ENCODE measurements around the gene ANKRD7. TPM values are rescaled to one million over a fixed set of nuclear protein-coding genes. Genes with fewer than 3 reads are reported as not detected.

The ANKRD7 gene
- total RNA-seq, 1 experiment from 2014 or later: 1.7 TPM

DNA sequence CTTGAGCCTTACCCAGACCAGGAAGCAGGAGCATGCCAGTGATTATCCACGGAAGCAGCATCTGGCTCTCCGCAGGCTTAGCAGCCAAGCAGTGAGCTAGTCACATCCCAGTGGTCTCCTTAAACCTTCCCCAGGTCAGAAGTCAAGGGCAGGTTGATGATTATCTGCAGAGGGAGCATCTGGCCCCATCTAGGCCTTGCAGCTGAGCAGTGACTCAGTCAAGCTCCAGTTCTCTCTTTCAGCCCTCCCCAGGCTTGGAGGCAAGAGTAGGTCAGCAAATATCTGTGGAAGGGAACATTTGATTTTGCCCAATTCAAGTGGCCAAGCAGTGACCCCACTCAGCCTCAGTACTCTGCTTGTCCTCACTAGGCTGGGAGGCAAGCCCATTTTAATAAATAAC, 61.6 kb downstream of the ANKRD7 start (continued):
- TF ChIP-seq, protein P1, sequence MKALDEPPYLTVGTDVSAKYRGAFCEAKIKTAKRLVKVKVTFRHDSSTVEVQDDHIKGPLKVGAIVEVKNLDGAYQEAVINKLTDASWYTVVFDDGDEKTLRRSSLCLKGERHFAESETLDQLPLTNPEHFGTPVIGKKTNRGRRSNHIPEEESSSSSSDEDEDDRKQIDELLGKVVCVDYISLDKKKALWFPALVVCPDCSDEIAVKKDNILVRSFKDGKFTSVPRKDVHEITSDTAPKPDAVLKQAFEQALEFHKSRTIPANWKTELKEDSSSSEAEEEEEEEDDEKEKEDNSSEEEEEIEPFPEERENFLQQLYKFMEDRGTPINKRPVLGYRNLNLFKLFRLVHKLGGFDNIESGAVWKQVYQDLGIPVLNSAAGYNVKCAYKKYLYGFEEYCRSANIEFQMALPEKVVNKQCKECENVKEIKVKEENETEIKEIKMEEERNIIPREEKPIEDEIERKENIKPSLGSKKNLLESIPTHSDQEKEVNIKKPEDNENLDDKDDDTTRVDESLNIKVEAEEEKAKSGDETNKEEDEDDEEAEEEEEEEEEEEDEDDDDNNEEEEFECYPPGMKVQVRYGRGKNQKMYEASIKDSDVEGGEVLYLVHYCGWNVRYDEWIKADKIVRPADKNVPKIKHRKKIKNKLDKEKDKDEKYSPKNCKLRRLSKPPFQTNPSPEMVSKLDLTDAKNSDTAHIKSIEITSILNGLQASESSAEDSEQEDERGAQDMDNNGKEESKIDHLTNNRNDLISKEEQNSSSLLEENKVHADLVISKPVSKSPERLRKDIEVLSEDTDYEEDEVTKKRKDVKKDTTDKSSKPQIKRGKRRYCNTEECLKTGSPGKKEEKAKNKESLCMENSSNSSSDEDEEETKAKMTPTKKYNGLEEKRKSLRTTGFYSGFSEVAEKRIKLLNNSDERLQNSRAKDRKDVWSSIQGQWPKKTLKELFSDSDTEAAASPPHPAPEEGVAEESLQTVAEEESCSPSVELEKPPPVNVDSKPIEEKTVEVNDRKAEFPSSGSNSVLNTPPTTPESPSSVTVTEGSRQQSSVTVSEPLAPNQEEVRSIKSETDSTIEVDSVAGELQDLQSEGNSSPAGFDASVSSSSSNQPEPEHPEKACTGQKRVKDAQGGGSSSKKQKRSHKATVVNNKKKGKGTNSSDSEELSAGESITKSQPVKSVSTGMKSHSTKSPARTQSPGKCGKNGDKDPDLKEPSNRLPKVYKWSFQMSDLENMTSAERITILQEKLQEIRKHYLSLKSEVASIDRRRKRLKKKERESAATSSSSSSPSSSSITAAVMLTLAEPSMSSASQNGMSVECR (CRISPR knock-in tag; IDR thresholded peaks at IDR 0.05; ENCODE audit: borderline replicate concordance): no peak
- no peak for TF ChIP-seq FOXJ3 (CRISPR knock-in tag; IDR thresholded peaks at IDR 0.05; ENCODE audit: borderline replicate concordance)
- no peak for TF ChIP-seq MXD4 (CRISPR knock-in tag; IDR thresholded peaks at IDR 0.05; ENCODE audit: borderline replicate concordance)
- no peak for TF ChIP-seq OVOL2 (CRISPR knock-in tag; IDR thresholded peaks at IDR 0.05; ENCODE audit: borderline replicate concordance)
- TF ChIP-seq, protein P2, sequence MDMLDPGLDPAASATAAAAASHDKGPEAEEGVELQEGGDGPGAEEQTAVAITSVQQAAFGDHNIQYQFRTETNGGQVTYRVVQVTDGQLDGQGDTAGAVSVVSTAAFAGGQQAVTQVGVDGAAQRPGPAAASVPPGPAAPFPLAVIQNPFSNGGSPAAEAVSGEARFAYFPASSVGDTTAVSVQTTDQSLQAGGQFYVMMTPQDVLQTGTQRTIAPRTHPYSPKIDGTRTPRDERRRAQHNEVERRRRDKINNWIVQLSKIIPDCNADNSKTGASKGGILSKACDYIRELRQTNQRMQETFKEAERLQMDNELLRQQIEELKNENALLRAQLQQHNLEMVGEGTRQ (CRISPR knock-in tag; IDR thresholded peaks at IDR 0.05): no peak
- TF ChIP-seq, protein P3, sequence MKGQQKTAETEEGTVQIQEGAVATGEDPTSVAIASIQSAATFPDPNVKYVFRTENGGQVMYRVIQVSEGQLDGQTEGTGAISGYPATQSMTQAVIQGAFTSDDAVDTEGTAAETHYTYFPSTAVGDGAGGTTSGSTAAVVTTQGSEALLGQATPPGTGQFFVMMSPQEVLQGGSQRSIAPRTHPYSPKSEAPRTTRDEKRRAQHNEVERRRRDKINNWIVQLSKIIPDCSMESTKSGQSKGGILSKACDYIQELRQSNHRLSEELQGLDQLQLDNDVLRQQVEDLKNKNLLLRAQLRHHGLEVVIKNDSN (CRISPR knock-in tag; IDR thresholded peaks at IDR 0.05): no peak
- TF ChIP-seq GRHL2 (CRISPR knock-in tag; IDR thresholded peaks at IDR 0.05; ENCODE audit: insufficient replicate concordance, severe bottlenecking): no peak
- no peak for TF ChIP-seq FOXP1 (CRISPR knock-in tag; IDR thresholded peaks at IDR 0.05; ENCODE audit: borderline replicate concordance)

DNA sequence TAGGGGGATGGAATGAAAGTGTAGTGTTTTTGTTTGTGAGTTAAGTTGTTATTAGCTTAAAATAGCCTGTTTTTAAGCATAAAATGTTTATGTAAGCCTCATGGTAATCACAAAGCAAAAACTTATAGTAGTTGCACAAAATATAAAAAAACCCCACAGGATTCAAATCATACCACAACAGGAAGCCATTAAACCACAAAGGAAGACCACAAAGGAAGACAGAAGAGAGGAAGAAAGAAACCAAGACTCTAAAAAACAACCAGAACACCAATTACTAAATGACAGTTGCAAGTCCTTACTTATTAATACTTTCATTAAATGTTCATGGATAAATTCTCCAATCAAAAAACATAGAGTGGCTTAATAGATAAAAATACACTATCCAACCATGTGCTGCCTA, 63.6 kb downstream of the ANKRD7 start:
- Mint-ChIP-seq H3K9me3 (peaks cover 33% of the 10 kb centered on the region), H3K27ac (no peak overlapping the region), H3K4me3 (no peak overlapping the region), H3K27me3 (ENCODE audit: low read depth) (no peaks in the 10 kb centered on the region), H3K36me3 (peaks cover 23% of the 10 kb centered on the region), H3K4me1 (peaks cover 6% of the 10 kb centered on the region; the same call in 1 of the 2 replicates)
- ChIA-PET POLR2A (no interaction called here), CTCF (no interaction called here)
- no peak for DNase-seq (ENCODE audit: low spot score)
- ATAC-seq: no peak
- TF ChIP-seq IRF2 (CRISPR knock-in tag; IDR thresholded peaks at IDR 0.05; ENCODE audit: borderline replicate concordance, low read depth) (no peak), ATF1 (CRISPR knock-in tag; IDR thresholded peaks at IDR 0.05) (no peak), EMX1 (CRISPR knock-in tag; IDR thresholded peaks at IDR 0.05) (no peak), FOXP1 (CRISPR knock-in tag; IDR thresholded peaks at IDR 0.05; ENCODE audit: borderline replicate concordance) (no peak), ZNF263 (CRISPR knock-in tag; IDR thresholded peaks at IDR 0.05; ENCODE audit: low read depth) (no peak)
- TF ChIP-seq, protein P4, sequence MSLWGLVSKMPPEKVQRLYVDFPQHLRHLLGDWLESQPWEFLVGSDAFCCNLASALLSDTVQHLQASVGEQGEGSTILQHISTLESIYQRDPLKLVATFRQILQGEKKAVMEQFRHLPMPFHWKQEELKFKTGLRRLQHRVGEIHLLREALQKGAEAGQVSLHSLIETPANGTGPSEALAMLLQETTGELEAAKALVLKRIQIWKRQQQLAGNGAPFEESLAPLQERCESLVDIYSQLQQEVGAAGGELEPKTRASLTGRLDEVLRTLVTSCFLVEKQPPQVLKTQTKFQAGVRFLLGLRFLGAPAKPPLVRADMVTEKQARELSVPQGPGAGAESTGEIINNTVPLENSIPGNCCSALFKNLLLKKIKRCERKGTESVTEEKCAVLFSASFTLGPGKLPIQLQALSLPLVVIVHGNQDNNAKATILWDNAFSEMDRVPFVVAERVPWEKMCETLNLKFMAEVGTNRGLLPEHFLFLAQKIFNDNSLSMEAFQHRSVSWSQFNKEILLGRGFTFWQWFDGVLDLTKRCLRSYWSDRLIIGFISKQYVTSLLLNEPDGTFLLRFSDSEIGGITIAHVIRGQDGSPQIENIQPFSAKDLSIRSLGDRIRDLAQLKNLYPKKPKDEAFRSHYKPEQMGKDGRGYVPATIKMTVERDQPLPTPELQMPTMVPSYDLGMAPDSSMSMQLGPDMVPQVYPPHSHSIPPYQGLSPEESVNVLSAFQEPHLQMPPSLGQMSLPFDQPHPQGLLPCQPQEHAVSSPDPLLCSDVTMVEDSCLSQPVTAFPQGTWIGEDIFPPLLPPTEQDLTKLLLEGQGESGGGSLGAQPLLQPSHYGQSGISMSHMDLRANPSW (CRISPR knock-in tag; conservative IDR thresholded peaks at IDR 0.05; ENCODE audit: low read depth): no peak
- TF ChIP-seq, protein P5, sequence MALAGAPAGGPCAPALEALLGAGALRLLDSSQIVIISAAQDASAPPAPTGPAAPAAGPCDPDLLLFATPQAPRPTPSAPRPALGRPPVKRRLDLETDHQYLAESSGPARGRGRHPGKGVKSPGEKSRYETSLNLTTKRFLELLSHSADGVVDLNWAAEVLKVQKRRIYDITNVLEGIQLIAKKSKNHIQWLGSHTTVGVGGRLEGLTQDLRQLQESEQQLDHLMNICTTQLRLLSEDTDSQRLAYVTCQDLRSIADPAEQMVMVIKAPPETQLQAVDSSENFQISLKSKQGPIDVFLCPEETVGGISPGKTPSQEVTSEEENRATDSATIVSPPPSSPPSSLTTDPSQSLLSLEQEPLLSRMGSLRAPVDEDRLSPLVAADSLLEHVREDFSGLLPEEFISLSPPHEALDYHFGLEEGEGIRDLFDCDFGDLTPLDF (CRISPR knock-in tag; IDR thresholded peaks at IDR 0.05): no peak
- TF ChIP-seq, protein P6, sequence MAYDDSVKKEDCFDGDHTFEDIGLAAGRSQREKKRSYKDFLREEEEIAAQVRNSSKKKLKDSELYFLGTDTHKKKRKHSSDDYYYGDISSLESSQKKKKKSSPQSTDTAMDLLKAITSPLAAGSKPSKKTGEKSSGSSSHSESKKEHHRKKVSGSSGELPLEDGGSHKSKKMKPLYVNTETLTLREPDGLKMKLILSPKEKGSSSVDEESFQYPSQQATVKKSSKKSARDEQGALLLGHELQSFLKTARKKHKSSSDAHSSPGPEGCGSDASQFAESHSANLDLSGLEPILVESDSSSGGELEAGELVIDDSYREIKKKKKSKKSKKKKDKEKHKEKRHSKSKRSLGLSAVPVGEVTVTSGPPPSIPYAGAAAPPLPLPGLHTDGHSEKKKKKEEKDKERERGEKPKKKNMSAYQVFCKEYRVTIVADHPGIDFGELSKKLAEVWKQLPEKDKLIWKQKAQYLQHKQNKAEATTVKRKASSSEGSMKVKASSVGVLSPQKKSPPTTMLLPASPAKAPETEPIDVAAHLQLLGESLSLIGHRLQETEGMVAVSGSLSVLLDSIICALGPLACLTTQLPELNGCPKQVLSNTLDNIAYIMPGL (CRISPR knock-in tag; IDR thresholded peaks at IDR 0.05): no peak
- TF ChIP-seq, protein P7, sequence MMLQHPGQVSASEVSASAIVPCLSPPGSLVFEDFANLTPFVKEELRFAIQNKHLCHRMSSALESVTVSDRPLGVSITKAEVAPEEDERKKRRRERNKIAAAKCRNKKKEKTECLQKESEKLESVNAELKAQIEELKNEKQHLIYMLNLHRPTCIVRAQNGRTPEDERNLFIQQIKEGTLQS (CRISPR knock-in tag; conservative IDR thresholded peaks at IDR 0.05): no peak

Data from WTC11 (cell line).